Hypothalamus (tissue), 51 donors: ENCODE data around the gene SCYL2.

Experiments
- DNase-seq, 51 donors: peaks; one replicate each; lab custom pipeline; 2025; lab: John Stamatoyannopoulos, UW

SCYL2 gene

DNA sequence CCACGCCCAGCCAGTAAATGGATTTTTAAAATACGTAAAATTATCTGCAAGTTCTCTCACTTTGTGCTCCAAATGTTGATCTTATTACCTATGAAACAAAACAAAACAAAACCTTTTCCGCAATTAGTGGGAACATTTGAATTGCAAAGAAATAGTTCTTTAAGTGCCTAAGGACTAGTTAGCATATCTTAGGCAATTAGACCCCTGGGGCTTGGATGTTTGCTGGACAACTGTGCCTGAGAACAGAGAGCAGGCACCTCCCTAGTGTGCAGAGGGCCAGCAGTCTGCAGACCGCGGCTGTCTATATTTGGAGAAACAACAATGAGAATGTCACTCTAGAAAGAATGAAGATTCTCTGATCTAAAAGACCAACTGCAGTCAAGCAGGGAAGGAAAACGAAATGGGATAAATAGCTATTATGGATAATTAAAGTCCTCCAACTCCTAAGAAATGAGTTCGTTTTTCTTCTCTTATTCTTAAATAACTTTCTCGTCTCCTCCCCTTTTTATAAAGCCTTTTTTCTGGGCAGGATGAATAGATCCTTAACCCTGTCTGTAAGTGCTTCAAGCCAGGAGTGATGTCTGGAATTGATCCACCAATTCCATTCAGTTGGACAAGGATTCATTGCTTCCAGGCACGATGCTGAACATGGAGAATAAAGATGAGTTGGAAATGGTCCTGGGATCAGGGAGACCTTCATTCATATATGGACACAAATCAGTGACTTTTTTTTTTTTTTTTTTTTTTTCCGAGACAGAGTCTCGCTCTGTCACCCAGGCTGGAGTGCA is 106.1 kb downstream of the SCYL2 start:
- DNase-seq = no peak

DNA sequence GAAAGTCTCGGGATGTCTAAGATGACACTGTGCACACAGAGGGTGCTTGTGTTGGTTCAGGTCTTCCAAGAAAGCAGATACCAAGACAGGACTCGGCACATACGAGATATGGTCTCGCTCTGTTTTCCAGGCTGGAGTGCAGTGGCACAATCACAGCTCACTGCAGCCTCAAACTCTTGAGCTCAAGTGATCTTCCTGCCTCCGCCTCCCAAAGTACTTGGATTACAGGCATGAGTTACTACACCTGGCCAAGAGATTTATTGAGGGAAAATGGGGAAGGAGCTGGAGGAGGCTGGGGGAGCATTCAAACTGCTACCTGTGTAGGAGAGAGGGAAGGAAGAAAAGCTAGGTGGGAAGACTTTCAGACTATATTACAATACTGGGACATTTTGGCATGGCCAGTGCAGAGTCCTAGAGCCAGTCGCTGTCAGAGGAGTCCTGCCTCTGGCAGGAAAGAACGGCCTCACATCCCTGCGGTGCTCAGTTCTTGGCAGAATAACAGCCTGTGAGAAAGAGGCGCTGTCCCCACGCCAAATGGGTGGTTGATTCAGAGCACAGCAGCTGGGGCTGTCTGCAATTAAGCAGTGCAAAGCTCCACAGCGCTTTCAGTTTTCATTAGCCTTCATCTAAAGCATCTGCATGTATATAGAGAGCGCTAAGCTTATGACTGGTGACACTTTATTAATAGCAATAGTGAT is 108.2 kb downstream of the SCYL2 start:
- peak in 45 of 51 donors; percentile 3 to 80 (median 53) for DNase-seq

DNA sequence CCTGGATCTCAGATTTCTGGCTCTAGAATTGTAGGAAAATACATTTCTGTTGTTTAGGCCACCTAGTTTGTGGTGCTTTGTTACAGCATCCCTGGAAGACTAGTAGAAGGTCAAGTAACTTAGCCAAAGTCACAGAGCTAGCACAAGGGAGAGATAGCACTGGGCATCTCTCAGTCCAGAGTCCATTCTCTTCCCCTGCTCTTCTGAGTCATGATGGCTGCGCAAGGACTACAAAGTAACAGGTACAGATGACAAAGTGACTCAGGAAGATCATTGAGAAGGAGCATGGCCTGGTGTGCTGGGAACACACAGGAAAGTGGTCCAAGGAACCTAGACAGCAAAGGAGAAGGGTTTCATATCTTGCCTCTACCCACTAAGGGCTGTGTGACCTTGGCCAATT is 109.2 kb downstream of the SCYL2 start:
- DNase-seq = no peak

DNA sequence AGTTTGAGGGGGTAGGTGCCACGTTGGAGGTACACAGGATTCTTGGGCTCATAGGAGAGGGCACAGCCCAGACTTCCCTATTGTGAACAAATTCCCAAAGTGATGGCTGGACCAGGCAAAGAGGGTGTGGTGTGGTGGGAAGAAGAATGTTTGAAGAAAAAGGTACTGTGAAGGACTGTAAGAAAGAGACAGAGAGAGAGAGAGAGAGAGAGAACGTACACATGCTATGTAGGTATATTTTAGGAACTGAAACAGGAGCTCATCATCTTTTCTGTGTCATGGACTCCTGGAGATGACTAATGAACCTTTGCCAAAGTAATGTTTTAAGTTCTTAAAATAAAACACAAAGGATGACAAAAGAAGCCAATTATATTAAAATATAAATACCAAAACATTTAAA is 114.4 kb downstream of the SCYL2 start:
- no peak for DNase-seq

DNA sequence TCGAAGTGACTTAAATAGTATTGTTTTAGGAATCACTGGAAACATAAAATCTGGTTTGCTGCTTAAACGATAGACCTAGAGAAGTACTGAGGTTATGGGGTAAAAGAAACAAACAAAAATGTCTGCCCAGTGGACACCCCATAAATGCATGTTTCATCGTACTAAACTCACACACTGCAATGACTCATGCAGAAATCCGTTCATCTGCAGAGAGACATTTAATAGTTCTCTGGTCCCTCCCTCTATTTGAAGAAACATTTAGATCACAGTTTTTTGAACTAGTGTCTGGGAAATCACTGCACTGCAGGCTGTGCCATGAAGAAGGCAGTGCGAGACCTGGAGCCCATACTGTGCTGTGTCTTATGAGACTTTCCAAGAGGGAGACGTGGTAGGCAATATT is 115.4 kb downstream of the SCYL2 start:
- DNase-seq = no peak

DNA sequence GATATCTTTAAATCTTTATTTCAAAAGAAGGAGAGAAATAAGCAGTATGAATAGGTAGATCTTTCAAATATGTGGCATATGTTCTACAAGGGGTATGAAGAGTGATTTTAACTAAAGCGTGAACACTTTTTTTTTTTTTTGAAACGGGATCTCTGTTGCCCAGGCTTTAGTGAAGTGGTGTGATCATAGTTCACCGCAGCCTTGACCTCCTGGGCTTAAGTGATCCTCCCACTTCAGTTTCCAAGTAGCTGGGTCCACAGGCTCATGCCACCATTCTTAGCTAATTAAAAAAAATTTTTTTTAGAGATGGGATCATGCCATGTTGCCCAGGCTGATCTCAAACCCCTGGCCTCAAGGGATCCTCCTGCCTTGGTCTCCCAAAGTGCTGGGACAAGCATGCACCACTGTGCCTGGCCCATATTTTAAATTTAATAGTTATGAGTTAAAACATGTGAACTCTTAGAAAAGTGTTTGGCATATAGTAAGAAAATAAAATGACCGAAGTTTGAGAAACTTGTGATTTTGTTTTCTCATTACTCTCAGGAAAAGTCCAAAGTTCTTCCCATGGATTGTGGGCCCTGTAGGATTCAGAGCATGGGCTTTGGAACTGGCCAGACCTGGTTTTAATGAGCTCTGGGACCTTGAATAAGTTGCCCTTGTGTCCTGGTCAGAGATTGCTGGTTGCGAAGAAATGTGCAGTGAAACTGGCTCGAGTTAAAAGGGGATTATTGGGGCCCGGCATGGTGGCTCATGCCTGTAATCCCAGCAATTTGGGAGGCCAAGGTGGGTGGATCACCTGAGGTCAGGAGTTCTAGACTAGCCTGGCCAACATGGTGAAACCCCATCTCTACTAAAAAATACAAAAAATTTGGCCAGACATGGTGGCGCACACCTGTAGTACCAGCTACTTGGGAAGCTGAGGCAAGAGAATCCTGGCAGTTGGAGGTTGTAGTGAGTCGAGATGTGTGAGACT is 116.9 kb downstream of the SCYL2 start:
- no peak for DNase-seq

DNA sequence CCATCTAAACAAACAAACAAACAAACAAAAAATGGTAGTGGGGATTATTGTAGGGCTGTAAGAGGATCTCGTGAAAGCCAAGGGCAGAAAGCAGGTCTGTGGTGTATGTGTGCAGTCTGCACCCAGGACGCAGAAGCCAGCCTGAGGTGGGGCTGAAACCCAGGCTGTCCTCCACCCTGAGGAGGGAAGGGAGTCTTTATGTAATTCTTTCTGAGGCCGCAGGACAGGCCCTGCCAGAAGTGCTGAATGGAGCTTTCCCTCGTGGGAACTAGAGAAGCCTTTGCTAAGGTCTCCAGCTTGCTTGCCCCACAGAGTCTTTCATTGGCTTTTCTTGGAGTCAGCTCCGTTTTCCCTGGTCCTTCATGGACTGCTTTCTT is 117.6 kb downstream of the SCYL2 start:
- DNase-seq = no peak

DNA sequence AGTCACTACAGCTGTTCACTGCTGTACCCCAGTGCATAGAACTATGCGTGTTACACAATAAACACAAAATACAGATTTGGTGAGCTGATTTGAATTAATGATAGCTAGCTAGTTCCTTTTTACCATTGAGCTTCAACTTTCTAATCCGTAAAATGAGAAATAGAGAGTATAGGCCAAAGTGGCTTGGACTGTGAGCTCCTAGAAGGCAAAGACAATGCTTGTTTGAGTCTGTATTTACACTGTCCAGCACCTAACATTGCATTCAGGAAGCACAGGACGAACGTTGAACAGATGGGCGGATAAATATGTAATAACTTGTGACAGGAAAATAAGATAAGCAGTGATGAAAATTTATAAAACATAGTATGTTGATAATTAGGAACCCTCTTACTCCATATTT is 121.4 kb downstream of the SCYL2 start:
- no peak for DNase-seq
